Measurements from ENCODE around the gene CLEC4E.

Gene CLEC4E

GRCh38 chr12:8554451-8555195, 13.9 kb upstream of the CLEC4E start:
- H3K4me3 ChIP-seq (ENCODE audit: low read depth, low read length): no peak overlapping the region
- peak; percentile 65 for DNase-seq (ENCODE audit: low read depth)
- TF ChIP-seq CTCF (conservative IDR thresholded peaks at IDR 0.05; ENCODE audit: low read depth, low read length): no peak

DNA sequence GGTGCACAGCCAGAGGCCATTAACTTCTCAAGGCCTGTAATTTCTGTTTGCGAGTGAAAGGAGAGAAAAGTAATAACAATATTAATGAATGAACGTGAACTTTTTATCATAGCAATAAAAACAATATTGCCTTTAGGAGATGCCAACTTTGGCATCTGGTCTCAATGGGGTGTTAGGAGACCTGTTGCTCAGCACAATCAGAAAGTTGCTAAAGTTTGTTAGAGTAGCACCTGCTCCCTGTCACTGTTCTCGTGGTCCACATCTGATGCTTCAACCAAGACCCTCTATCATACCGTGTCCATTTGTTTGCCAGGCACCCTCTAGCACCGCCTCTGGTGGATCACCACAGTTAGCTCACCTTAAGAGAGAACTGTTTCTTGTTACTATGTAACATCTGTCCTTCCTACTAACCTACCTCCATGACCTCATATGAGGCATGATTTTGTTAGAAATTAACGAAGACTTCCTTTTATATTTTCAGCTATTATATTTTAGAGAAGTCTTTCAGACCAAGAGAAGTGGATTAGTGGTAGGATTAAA, 12.5 kb upstream of the CLEC4E start:
- no peak overlapping the region for H3K4me3 ChIP-seq (ENCODE audit: low read depth, low read length)
- TF ChIP-seq CTCF (conservative IDR thresholded peaks at IDR 0.05; ENCODE audit: low read depth, low read length): no peak
- DNase-seq (ENCODE audit: low read depth): no peak

GRCh38 chr12:8549381-8549780, 8.7 kb upstream of the CLEC4E start:
- no peak overlapping the region for H3K4me3 ChIP-seq (ENCODE audit: low read depth, low read length)
- DNase-seq (ENCODE audit: low read depth): no peak
- TF ChIP-seq CTCF (conservative IDR thresholded peaks at IDR 0.05; ENCODE audit: low read depth, low read length): no peak

DNA sequence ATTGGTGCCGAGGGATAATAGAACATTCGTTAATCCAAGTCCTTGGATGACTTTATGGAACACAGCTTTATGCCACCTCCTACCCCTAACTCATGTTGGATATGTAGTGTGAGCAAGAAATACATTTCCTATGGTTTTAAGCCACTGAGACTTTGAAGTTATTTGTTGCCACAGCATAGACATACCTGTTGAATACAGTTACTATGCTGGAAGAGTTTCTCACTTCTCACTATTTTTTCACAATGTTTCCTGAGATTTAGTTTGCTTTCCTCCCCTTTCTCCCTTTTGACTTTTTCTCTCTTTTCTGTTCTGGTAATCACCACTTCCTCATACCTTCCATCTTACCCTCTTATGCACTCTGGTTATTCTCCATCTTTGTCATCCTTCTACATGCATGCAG, 7.5 kb upstream of the CLEC4E start:
- TF ChIP-seq CTCF (conservative IDR thresholded peaks at IDR 0.05; ENCODE audit: low read depth, low read length): no peak
- no peak overlapping the region for H3K4me3 ChIP-seq (ENCODE audit: low read depth, low read length)
- no peak for DNase-seq (ENCODE audit: low read depth)

DNA sequence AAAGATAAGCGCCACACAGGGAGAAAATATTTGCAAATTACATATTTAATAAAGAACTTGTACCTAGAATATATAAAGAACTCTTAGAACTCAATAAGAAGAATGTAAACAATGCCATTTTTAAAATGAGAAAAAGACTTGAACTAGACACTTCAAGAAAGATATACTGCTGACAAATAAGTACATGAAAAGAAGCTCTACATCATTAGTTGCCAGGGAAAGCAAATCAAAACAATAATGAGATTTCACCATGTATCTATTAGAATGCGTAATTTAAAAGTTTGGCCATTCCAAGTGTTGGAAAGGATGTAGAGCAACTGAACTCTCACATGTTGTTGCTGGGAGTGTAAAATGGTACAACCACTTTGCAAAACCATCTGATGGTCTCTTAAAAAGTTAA, 6.9 kb upstream of the CLEC4E start:
- no peak for TF ChIP-seq CTCF (conservative IDR thresholded peaks at IDR 0.05; ENCODE audit: low read depth, low read length)
- H3K4me3 ChIP-seq (ENCODE audit: low read depth, low read length): no peak overlapping the region
- no peak for DNase-seq (ENCODE audit: low read depth)

DNA sequence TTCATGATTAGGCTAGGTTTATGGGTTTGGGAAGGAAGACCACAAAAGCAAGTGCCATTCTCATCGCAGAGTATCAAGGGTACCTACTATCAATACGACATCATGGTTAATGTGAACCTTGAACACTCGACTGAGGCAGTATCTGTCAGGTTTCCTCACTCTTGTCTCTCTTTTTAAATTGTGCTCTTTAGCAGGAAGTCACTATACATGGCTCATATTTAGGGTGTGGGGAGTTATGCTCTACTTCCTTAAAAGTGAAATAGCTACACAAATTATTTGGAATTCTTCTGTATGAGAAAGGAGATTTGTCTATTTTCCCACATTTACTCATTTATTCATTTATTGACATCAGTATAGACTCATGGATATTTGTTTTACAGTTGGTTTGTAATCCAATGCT, 5.9 kb upstream of the CLEC4E start:
- TF ChIP-seq CTCF (conservative IDR thresholded peaks at IDR 0.05; ENCODE audit: low read depth, low read length): no peak
- H3K4me3 ChIP-seq (ENCODE audit: low read depth, low read length): no peak overlapping the region
- DNase-seq (ENCODE audit: low read depth): no peak

DNA sequence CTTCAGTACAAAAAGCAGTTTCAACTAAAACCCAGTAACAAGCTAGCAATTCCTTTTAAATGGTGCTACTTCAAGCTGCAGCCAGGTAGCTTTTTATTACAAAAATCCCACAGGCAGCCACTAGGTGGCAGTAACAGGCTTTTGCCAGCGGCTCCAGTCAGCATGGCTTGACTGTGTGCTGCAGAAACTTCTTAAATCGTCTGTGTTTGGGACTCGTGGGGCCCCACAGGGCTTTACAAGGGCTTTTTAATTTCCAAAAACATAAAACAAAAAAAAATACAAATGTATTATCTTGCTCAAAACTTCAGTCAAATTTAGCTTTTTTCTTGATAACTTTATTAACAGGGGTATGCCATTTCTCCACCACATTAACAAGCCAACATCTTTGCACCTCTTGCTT, 3.6 kb upstream of the CLEC4E start:
- no peak overlapping the region for H3K4me3 ChIP-seq (ENCODE audit: low read depth, low read length)
- DNase-seq (ENCODE audit: low read depth): peak; percentile 81
- TF ChIP-seq CTCF (conservative IDR thresholded peaks at IDR 0.05; ENCODE audit: low read depth, low read length): peak; percentile 89

All from choroid plexus epithelial cell (primary cell).